ENCODE measurements around the gene SHC4.
A peak's percentile ranks its signal among the peaks of the same experiment; 100 is the strongest.
"Not testable (repeated sequence)": the region's sequence is repeated elsewhere in the genome, so short reads cannot be mapped to it uniquely, and the experiment has no call there.

The SHC4 gene

DNA sequence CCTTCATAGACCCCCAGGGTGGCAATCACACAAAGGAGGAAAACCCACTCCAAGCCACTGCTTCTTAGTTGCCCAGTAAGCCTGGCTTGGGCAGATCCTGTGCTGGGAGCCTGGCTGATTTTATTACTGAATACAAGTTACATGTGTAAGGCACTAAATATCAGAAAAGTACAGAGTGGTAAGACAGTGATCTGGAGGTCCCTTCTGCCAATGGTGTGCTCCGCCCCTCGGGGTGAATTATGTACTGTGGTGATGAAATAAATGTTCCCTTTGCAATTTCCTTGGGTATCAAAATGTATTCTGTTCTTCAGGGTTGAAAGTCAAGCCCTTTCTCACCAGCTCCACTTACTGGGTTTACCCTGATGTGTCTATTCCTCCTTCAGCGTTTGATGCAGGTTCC, 47.0 kb downstream of the SHC4 start:
- no peak for DNase-seq

- no peak for DNase-seq
These were observed 47.9 kb downstream of the SHC4 start for GRCh38 chr15:48915861-48916260.

GRCh38 chr15:48914717-48915116, 49.0 kb downstream of the SHC4 start:
- DNase-seq, result no peak

DNA sequence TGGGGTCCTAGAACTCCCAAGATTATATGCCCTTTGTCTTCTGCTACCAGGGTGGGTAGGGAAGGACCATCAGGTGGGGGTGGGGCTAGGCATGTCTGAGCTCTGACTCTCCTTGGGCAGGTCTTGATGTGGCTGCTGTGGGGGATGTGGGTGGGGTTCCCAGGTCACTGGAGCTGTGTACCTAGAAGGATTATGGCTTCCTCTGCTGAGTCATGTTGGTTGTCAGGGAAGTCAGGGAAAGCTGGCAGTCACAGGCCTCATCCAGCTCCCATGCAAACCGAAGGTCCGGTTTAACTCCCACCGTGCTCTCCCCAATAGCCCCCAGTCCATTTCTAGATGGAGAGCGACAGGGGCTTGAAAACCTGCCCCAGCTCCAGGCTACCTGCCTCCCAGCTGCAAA, 50.6 kb downstream of the SHC4 start:
- no peak for DNase-seq

- not testable (repeated sequence) for DNase-seq
These were observed 53.2 kb downstream of the SHC4 start for GRCh38 chr15:48910554-48910953.

GRCh38 chr15:48909313-48909712, 54.4 kb downstream of the SHC4 start:
- not testable (repeated sequence) for DNase-seq

DNA sequence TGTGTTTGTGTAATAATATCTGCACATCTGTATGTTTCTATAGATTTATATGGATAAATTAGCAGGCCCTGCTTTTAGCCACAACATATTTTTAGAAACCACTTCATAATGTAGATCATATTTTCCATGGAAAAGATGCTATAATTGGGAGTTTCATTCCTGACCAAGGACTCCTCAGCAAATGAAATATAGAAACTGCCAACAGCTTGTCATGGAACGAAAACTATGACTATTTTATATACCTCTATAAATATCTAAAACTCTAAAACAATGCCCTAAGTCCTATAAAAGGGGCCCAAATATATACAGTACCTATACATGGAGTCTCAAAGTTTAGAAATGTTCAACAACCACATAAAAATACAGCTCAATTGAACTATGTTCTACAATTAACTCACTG, 57.9 kb downstream of the SHC4 start:
- DNase-seq, result no peak

- no peak for DNase-seq
These were observed 58.5 kb downstream of the SHC4 start for GRCh38 chr15:48905216-48905615.

DNA sequence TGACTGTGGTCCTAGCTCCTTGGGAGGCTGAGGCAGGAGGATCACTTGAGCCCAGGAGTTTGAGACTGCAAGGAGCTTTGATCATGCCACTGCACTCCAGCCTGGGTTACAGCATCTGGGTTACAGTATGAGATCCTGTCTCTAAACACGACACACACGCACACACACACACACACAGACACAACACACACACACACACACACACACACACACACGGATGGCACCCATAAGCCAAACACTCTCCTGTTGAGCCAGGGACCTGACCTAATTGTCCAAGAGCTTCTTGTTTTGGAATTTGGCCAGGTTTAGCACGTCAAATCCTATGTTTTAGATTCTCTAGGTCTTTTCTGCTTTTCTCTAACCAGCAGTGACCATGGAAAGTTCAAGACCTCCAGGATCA, 59.0 kb downstream of the SHC4 start:
- no peak for DNase-seq

DNA sequence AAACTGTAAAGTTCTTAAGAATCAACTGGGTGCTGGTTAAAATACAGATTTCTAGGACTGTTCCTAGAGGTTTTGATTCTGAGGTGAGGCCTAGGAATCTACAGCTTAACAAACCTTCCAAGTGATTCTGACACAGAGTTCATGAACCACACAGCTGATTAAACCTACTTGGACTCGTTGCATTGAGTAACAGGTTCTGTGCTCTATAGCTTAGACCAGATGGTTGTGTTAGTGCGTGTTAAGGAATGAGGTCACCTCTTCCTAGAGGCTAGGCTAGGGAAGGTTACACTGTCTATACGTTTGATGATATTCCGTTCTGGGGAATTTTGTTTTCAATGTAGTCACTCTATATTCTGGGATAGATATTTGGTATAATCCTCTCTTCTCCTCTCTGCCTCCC, 63.9 kb downstream of the SHC4 start:
- no peak for DNase-seq

GRCh38 chr15:48898446-48898845, 65.3 kb downstream of the SHC4 start:
- no peak for DNase-seq

GRCh38 chr15:48898032-48898431, 65.7 kb downstream of the SHC4 start:
- no peak for DNase-seq

- no peak for DNase-seq
These were observed 66.6 kb downstream of the SHC4 start for GRCh38 chr15:48896869-48897814.

DNA sequence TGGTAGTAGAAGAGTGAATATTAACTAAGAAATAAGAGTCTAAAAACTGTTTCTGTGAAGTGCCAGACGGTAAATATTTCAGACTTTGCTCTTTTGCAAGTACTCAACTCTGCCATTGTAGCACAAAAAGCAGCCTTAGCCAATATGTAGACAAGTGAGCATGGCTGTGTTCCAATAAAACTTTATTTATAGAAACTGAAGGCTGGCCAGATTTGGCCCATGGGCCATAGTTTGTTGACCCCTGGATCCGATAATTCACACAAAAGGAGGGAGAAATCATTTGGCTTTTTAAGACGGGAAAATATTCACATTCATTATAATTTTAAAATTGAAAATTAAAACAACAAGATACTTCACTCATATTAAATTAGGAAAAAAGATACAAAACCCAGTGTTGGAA, 70.4 kb downstream of the SHC4 start:
- DNase-seq, result no peak

- DNase-seq, result no peak
These were observed 72.4 kb downstream of the SHC4 start for GRCh38 chr15:48891232-48891765.

DNA sequence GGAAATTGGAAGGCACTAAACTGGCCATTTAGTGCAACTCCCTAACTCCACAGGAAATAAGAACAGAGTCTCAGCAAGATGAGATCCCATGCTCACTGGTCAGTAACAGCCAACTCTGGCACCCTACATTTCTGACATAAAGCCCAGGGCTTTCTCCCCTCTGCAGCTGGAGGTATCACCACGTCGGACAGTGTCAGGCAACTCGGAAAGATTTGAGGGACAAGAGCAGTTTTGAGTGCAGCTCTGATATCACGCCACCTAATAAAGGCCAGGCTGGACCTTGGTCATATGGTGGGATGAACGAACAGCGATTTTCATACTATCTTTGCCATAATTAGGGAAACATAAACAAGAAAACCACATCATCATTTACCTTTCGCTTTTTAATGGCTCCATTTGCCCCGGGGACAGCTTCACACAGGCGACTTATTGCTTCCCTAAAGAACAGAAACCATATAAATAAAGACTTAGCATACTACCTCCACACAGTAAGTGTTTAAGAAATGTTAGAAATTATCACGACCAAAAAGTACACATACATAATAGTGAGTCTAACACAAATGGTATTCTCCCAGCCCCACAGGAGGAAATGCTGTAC, 73.2 kb downstream of the SHC4 start:
- DNase-seq, result no peak

GRCh38 chr15:48889925-48890324, 73.8 kb downstream of the SHC4 start:
- no peak for DNase-seq

- DNase-seq, result no peak
These were observed 74.9 kb downstream of the SHC4 start for GRCh38 chr15:48888836-48889235.

- no peak for DNase-seq
These were observed 75.5 kb downstream of the SHC4 start for GRCh38 chr15:48888191-48888590.

DNA sequence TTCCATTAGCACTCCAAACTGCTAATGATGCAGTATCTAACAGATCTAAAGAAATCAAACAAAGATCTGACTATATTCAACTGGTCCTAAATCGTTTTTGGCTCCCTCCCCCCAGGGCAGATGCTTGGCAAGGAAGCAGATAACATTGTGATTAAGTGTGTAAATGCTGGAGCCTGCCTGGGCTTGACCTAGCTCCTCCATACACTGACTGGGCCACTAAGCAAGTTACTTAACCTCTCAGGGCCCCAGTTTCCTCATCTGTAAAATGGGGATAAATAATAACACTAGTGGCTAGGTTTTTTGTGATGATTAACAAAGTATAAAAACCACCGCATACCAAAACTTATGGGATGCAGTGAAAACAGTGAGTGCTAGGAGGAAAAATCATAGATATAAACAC, 76.6 kb downstream of the SHC4 start:
- DNase-seq, result no peak

- no peak for DNase-seq
These were observed 80.0 kb downstream of the SHC4 start for GRCh38 chr15:48883699-48884098.

GRCh38 chr15:48880070-48880634, 83.6 kb downstream of the SHC4 start:
- no peak for DNase-seq

GRCh38 chr15:48877630-48878595, 85.8 kb downstream of the SHC4 start, which contains the start of gene EID1:
Gene EID1 (plus strand): TSS chr15:48878134. CDS start chr15:48878177, 43 bp downstream.
- DNase-seq, result peak; percentile 86
